Measurements from ENCODE around the gene VTI1B.

GRCh38 chr14:67652189-67652588, 22.2 kb downstream of the VTI1B start:
- TF ChIP-seq EZH2 (IDR thresholded peaks at IDR 0.05; ENCODE audit: borderline replicate concordance) (no peak), CTCF (IDR thresholded peaks at IDR 0.05; ENCODE audit: poor library complexity) (no peak)
